GM12874 (cell line): ENCODE measurements around the gene TPRN.

ENCODE experiments used
- CTCF ChIP-seq: IDR thresholded peaks from 2 replicates; pipeline ENCODE4 v1.5.1; 2011; ENCODE audit warnings: low read depth, mild to moderate bottlenecking, control low read depth, low read length, moderate library complexity; ENCODE audit not compliant: insufficient read depth

The TPRN gene

GRCh38 chr9:137236238-137236935, 35.8 kb upstream of the TPRN start:
- peak; percentile 99 for TF ChIP-seq CTCF

- TF ChIP-seq CTCF: no peak
Observed at GRCh38 chr9:137235424-137236237, 35.1 kb upstream of the TPRN start.

- no peak for TF ChIP-seq CTCF
Observed at GRCh38 chr9:137234758-137235423, 34.4 kb upstream of the TPRN start.

- no peak for TF ChIP-seq CTCF
Observed at GRCh38 chr9:137234055-137234697, 33.6 kb upstream of the TPRN start.

- no peak for TF ChIP-seq CTCF
Observed at GRCh38 chr9:137233143-137233980, 32.8 kb upstream of the TPRN start.

- TF ChIP-seq CTCF: no peak
Observed at GRCh38 chr9:137232510-137232909, 32.0 kb upstream of the TPRN start.
